IPS DF 19.7 (cell line): ENCODE data around the gene NLRC5.
"Not testable (repeated sequence)": the region's sequence is repeated elsewhere in the genome, so short reads cannot be mapped to it uniquely, and the experiment has no call there.

Experiments
- DNase-seq: peaks from one replicate; pipeline ENCODE4 v3.0.0-alpha.2; 2013; ENCODE audit warnings: low read depth, low spot score

Gene NLRC5

GRCh38 chr16:56960681-56961281 is 28.6 kb upstream of the NLRC5 start:
- DNase-seq, result no peak

- no peak for DNase-seq
Observed at GRCh38 chr16:56961386-56961785, 28.0 kb upstream of the NLRC5 start.

GRCh38 chr16:56961851-56962281 is 27.5 kb upstream of the NLRC5 start, which contains the start of gene CETP:
CETP (plus strand) TSS chr16:56961950; CDS start chr16:56961980, 30 bp downstream.
- no peak for DNase-seq

GRCh38 chr16:56964243-56965148 is 24.9 kb upstream of the NLRC5 start:
- peak; percentile 73 for DNase-seq

- no peak for DNase-seq
Observed at GRCh38 chr16:56965149-56966092, 23.9 kb upstream of the NLRC5 start.

- no peak for DNase-seq
Observed at GRCh38 chr16:56966093-56966475, 23.3 kb upstream of the NLRC5 start.

- DNase-seq, result no peak
Observed at GRCh38 chr16:56967733-56968132, 21.6 kb upstream of the NLRC5 start.

GRCh38 chr16:56969769-56970168 is 19.6 kb upstream of the NLRC5 start:
- no peak for DNase-seq

GRCh38 chr16:56970934-56971767 is 18.2 kb upstream of the NLRC5 start:
- DNase-seq, result no peak

GRCh38 chr16:56971768-56972043 is 17.7 kb upstream of the NLRC5 start:
- DNase-seq, result no peak

- DNase-seq, result no peak
Observed at GRCh38 chr16:56972403-56973293, 16.7 kb upstream of the NLRC5 start.

- DNase-seq, result no peak
Observed at GRCh38 chr16:56973294-56973689, 16.1 kb upstream of the NLRC5 start.

GRCh38 chr16:56973899-56974298 is 15.5 kb upstream of the NLRC5 start:
- not testable (repeated sequence) for DNase-seq

GRCh38 chr16:56974549-56975300 is 14.6 kb upstream of the NLRC5 start:
- DNase-seq, result no peak

- no peak for DNase-seq
Observed at GRCh38 chr16:56975714-56976113, 13.6 kb upstream of the NLRC5 start.

- no peak for DNase-seq
Observed at GRCh38 chr16:56977216-56977615, 12.1 kb upstream of the NLRC5 start.

GRCh38 chr16:56977823-56978430 is 11.4 kb upstream of the NLRC5 start:
- no peak for DNase-seq

GRCh38 chr16:56980201-56980535 is 9.2 kb upstream of the NLRC5 start:
- DNase-seq, result no peak
